Activated CD4-positive, alpha-beta memory T cell treated with anti-CD3 and anti-CD28 coated beads for 36 hours (primary cell): ENCODE data around the gene OSBPL2. TPM values are rescaled to one million over a fixed set of nuclear protein-coding genes. Genes with fewer than 3 reads are reported as not detected.

Experiments
- CTCF ChIA-PET: fragments of 350-600 bp; sonication (Branson Sonifier 250); formaldehyde crosslinking; loops from one replicate; lab custom pipeline; 2021; ENCODE audit warnings: antibody characterized with exemption, inconsistent platforms; lab: Charles Lee
- POLR2A ChIA-PET: fragments of 350-600 bp; sonication (Branson Sonifier 250); formaldehyde crosslinking; loops from one replicate; lab custom pipeline; 2021; ENCODE audit warnings: antibody characterized with exemption; lab: Charles Lee
- DNase-seq: peaks from one replicate; pipeline ENCODE4 v3.0.0-alpha.2; 2020
- H3K27ac Mint-ChIP-seq: one replicate; pipeline ENCODE4 v1.8.0; 2021; ENCODE audit warnings: mixed read lengths
- H3K27me3 Mint-ChIP-seq: one replicate; pipeline ENCODE4 v1.8.0; 2021; ENCODE audit warnings: mixed read lengths
- H3K36me3 Mint-ChIP-seq: one replicate; pipeline ENCODE4 v1.8.0; 2021; ENCODE audit warnings: mixed read lengths
- H3K4me1 Mint-ChIP-seq: one replicate; pipeline ENCODE4 v1.8.0; 2021; ENCODE audit warnings: low read depth, mixed read lengths
- H3K4me3 Mint-ChIP-seq: one replicate; pipeline ENCODE4 v1.8.0; 2021; ENCODE audit warnings: mild to moderate bottlenecking, mixed read lengths
- H3K9me3 Mint-ChIP-seq: one replicate; pipeline ENCODE4 v1.8.0; 2021; ENCODE audit warnings: mixed read lengths
- intact Hi-C: fragments of 100-400 bp; cut with micrococcal nuclease; formaldehyde crosslinking; loops from one replicate; pipeline ENCODE4 v1.15.1; 2023
- total RNA-seq, 2 experiments: library from RNA; stranded (reverse); gene quantifications; one replicate each; pipeline ENCODE4 v1.2.3, GENCODE V29; 2021

OSBPL2 gene
- total RNA-seq, 2 experiments from 2014 or later, result 25.4 to 29.3 TPM

DNA sequence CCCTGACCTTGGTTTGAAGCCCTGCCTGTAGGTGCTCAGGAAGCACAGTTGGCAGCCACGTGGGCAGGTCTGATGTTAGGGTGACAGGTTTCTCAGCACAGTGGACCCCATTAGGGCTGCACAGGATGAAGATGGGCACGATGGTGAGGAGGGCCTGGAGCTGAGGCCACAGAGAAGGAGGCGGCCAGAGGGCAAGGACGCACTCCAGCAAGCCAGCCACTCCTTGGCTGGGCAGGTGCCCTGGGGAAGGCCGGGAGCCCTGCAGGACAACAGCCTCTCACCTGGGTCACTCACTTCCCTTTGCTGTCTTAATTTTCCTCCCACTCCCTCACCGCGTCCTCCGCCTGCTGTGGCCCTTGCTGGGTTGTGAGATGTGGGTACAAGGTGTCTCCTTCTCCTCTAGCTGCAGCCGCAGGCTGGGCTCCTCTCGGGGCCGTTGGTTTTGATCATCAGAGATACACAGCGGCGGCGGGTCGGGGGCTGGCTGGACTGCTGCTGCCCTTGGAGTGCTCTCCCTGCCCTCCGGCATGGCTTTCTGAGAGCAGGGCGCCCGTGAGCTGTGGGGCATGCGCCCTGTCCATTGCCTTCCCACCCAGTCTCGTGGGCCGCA, 5.7 kb downstream of the OSBPL2 start:
- intact Hi-C loops, result no loop called here
- peaks cover 45% of the 10 kb centered on the region for H3K4me1 Mint-ChIP-seq
- no peak overlapping the region for H3K4me3 Mint-ChIP-seq
- H3K27ac Mint-ChIP-seq, result no peak overlapping the region
- no peaks in the 10 kb centered on the region for H3K9me3 Mint-ChIP-seq
- POLR2A ChIA-PET, result no interaction called here
- H3K27me3 Mint-ChIP-seq, result no peaks in the 10 kb centered on the region
- CTCF ChIA-PET, result no interaction called here
- DNase-seq, result no peak
- no peaks in the 10 kb centered on the region for H3K36me3 Mint-ChIP-seq

DNA sequence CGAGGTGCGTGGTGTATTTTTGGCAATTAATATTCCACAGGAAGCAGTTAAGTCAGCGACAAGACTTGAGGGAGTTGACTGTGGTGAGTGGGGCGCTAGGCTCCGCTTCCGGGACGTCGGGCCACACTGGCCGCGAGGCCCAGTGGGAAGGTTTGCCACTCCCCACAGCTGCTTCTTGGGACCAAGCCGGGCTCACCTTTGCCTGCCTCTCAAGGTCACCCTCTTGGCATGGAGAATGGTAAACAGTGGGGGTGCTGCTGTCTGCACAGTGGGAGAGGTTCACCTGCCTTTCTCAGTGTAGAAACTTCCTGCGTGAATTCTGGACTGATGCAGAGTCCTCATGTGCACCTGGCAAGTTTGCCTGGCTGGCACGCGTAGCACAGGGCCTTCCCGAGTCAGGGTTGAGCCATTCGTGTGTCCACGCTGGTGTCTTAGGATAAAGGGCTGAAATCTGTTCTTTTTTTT, 6.4 kb downstream of the OSBPL2 start:
- CTCF ChIA-PET, result no interaction called here
- H3K4me1 Mint-ChIP-seq, result peaks cover 39% of the 10 kb centered on the region
- no peaks in the 10 kb centered on the region for H3K27me3 Mint-ChIP-seq
- no peak overlapping the region for H3K27ac Mint-ChIP-seq
- no peaks in the 10 kb centered on the region for H3K9me3 Mint-ChIP-seq
- intact Hi-C loops, result no loop called here
- POLR2A ChIA-PET, result no interaction called here
- no peaks in the 10 kb centered on the region for H3K36me3 Mint-ChIP-seq
- no peak overlapping the region for H3K4me3 Mint-ChIP-seq
- no peak for DNase-seq

DNA sequence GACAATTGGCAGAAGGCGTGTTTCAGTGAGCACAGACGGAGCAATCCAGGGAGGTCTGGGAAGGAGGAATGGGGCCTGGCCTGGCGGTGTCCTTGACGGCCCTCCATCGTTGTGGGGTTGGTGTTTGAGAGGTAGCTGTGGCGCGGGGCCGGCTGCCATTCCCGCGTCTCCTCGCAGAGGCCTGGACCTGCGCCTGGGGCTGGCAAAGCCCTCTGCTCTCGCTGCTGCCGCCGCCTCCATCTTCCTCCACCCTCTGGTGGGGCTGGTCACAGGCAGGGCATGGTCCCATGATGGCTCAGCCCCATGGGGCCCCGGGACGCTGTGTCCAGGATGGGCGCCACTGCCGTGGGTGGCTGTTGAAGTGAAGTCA, 7.6 kb downstream of the OSBPL2 start:
- CTCF ChIA-PET, result no interaction called here

DNA sequence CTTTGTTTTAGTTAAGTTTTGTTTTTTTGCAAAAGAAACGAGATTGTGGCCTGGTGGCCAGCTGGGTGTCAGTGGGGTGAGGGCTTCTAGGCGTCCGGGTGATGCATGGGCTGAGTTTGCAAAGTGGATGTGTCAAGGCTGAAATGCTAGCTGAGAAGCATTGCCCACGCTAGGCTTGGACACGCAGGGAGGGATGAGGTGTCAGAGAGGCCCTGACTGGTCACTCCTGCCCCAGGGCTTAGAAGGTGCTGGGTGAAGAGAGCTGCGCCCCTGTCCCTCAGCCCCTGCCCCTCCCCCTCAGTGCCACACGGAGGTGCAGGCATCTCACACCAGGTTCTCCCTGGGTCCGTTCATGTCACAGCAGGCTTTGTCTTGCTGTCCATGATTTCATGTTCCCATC, 8.1 kb downstream of the OSBPL2 start:
- intact Hi-C loops, result no loop called here
- no peaks in the 10 kb centered on the region for H3K9me3 Mint-ChIP-seq
- H3K4me1 Mint-ChIP-seq, result peaks cover 27% of the 10 kb centered on the region
- no peaks in the 10 kb centered on the region for H3K27me3 Mint-ChIP-seq
- no peaks in the 10 kb centered on the region for H3K36me3 Mint-ChIP-seq
- no peak overlapping the region for H3K27ac Mint-ChIP-seq
- ChIA-PET CTCF (no interaction called here), POLR2A (interaction anchor here (0.7 kb wide), 1 partner anchor 8 kb away, joined by 3 read pairs; the partner anchor contains the start of gene OSBPL2)
- H3K4me3 Mint-ChIP-seq, result no peak overlapping the region
- no peak for DNase-seq

More for the DNA sequence above, 7.6 kb downstream of the OSBPL2 start:
- Mint-ChIP-seq H3K4me1 (peaks cover 33% of the 10 kb centered on the region), H3K27ac (no peak overlapping the region), H3K4me3 (no peak overlapping the region), H3K27me3 (no peaks in the 10 kb centered on the region), H3K9me3 (no peaks in the 10 kb centered on the region), H3K36me3 (no peaks in the 10 kb centered on the region)
- no peak for DNase-seq
- intact Hi-C loops, result no loop called here
- POLR2A ChIA-PET, result no interaction called here

DNA sequence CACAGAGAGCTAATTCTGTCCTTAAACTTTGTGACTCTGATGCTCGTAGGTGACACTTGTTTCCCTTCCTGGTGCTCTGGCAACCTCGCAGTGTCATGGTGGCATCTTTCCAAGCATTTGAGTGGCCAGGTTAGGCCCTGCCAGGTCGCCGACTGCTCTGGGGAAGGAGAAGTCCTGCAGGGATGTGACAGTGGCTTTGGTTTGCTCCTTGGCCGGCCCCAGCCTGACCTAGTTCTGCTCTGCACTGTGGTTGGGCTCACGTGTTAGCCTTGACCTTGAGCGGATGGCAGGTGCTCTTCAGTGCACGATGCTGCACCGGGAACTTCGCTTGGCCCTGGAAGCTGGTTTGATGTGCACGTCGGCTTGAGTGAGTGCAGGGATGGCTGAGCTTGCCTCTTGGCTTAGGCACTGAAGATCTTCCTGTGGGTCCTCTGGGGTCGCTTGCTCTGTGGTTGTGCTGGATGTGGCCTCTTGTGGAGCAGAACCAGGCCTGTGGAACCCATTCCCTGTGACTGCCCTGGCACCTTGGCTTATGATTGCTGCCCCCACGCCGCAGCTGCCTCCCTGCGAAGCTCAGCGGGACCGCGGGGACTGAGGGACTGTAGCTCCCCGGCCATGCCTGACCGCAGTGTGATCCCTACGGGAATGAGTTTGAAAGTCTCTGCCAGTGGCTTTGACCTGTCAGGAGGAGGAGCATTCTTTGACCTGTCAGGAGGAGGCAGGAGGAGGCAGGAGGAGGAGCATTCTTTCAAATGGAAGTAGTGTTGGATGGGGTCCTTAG, 8.7 kb downstream of the OSBPL2 start:
- Mint-ChIP-seq H3K4me1 (peaks cover 21% of the 10 kb centered on the region), H3K4me3 (no peak overlapping the region), H3K9me3 (no peaks in the 10 kb centered on the region), H3K27me3 (no peaks in the 10 kb centered on the region), H3K27ac (no peak overlapping the region), H3K36me3 (no peaks in the 10 kb centered on the region)
- no peak for DNase-seq
- POLR2A ChIA-PET, result interaction anchor here (0.7 kb wide), 1 partner anchor 9 kb away, joined by 3 read pairs; the partner anchor contains the start of gene OSBPL2
- CTCF ChIA-PET, result no interaction called here
- intact Hi-C loops, result no loop called here

DNA sequence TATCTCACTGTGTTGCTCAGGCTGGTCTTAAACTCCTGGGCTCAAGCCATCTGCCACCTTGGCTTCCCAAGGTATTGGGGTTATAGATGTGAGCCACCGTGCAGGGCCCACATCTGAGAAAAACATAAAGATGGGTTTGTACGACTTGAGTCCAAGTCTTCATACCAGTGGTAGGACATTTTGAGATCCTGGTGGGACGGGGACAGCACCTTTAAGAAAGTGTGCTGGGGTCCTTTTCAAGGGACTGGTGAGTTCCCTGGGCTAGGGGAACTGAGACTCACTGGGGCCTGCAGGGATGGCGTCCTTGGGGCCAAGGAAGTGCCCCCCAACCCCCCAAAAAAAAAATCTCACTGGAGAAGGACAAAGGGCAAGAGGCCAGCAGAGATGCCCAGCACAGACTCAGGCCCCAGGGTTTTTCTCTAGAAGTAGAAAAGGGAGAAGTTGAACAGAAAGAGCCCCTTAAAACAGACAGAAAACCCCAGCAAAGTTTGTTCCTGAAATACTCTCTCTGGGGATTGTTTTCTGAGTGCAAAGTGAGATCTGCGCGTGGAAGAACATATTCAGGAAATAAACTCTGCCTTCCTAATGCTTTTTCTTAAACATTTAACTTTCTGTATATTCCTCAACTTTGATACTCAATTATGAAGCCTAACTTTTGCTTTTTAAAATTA, 10.7 kb downstream of the OSBPL2 start:
- intact Hi-C loops, result no loop called here
- no peak for DNase-seq
- Mint-ChIP-seq H3K4me3 (no peak overlapping the region), H3K27ac (no peak overlapping the region), H3K9me3 (no peaks in the 10 kb centered on the region), H3K4me1 (peaks cover 24% of the 10 kb centered on the region), H3K36me3 (no peaks in the 10 kb centered on the region), H3K27me3 (no peaks in the 10 kb centered on the region)
- POLR2A ChIA-PET, result no interaction called here
- CTCF ChIA-PET, result no interaction called here

DNA sequence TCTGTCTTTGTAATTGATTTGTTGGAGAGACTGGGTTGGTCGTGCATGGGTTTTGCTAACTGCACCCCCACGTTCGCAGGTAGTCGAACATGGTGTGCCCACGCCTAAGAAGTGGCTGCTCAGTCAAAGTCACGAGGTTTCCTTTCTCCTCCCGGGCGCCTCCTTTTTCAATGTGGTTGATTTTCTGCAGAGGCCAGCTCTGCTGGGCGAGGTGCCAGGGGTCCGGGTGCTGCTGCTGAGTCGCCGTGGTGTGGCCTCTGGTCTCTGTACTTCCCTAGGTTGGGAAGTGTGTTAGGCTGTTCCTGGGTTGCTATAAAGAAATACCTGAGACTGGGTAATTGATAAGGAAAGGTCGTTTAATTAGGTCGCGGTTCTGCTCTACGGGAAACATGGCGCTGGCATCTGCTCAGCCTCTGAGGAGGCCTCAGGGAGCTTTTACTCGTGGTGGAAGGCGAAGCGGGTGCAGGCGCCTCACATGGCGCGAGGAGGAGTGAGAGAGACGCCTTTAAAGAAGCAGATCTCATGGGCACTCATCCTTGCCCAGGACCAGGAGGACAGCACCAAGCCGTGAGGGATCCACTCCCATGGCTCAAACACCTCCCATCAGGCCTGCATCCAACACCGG, 14.1 kb downstream of the OSBPL2 start:
- no peak for DNase-seq
- Mint-ChIP-seq H3K9me3 (no peaks in the 10 kb centered on the region), H3K4me3 (no peak overlapping the region), H3K4me1 (peaks cover 11% of the 10 kb centered on the region), H3K27ac (no peak overlapping the region), H3K27me3 (no peaks in the 10 kb centered on the region), H3K36me3 (peaks cover 4% of the 10 kb centered on the region)
- ChIA-PET CTCF (no interaction called here), POLR2A (no interaction called here)
- intact Hi-C loops, result no loop called here

DNA sequence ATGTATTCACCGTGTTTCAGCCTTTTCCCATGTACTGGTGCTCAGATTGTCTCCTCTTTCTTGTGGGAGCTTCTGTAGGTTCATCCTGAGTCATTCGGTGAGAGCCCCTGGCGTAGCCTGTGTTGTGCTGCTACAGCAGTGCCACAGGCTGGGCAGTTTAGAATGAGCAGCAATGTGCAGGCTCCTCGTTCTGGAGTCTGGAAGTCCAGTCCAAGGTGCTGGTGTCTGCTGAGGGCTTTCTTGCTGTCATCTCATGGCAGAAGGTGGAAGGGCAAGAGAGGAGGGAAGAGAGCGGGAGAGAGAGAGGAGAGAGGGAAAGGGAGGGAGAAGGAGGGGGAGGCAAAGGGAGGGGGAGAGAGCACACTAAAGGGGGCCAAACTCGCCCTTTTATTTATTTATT, 15.1 kb downstream of the OSBPL2 start:
- H3K27ac Mint-ChIP-seq, result no peak overlapping the region
- no peaks in the 10 kb centered on the region for H3K9me3 Mint-ChIP-seq
- DNase-seq, result no peak
- H3K27me3 Mint-ChIP-seq, result no peaks in the 10 kb centered on the region
- intact Hi-C loops, result no loop called here
- ChIA-PET POLR2A (no interaction called here), CTCF (no interaction called here)
- H3K36me3 Mint-ChIP-seq, result peaks cover 4% of the 10 kb centered on the region
- no peak overlapping the region for H3K4me3 Mint-ChIP-seq
- peaks cover 11% of the 10 kb centered on the region for H3K4me1 Mint-ChIP-seq

DNA sequence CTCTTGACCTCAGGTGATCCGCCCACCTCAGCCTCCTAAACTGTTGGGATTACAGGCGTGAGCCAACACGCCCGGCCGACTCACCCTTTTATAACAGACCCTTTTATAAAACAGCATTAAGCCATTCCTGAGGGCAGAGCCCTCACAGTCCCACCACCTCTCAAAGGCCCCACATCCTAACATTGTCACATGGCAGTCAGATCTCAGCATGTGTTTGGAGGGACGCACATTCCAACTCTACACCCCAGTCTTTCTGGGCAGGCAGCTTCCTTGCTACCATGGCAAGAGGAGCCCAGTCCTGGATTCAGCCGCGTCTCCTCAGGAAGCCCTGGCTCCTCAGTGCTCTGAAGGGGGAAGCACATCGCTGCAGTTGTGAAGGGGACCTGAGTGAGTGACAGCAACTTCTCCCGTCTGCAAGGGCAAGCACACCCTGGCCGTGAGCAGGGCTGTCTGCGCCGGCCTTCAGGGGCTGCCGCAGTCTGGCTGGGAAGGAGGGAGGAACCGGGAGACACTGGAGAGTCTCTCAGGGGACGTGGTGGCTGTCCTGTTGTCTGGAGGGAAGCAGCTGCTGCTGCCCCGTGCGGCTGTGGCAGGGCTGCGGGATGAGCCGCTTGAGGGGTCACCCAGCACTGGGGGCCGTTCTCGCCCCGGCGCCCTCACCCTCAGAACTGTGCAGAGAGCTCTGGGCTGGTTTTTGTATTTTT, 15.9 kb downstream of the OSBPL2 start:
- CTCF ChIA-PET, result no interaction called here
- POLR2A ChIA-PET, result no interaction called here

DNA sequence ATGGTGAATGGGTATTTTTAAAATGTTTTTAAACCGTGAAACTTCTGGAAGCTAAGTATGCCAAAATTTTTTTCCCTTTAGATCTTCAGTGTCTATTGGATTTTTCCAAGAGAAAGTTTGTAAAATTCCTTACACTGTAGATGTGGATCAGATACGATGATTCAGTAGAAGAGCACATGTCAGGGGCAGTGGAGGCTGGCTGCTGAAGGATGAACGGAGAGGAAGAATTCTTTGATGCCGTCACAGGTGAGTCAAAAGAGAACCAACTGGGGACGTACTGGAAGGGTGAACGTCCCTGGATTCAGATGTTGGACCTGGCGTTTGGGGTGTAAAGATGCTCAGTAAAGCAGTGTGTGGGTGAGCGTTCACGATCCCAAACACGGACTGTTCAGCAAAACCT, 17.7 kb downstream of the OSBPL2 start:
- no peak for DNase-seq
- no peaks in the 10 kb centered on the region for H3K9me3 Mint-ChIP-seq
- peaks cover 9% of the 10 kb centered on the region for H3K36me3 Mint-ChIP-seq
- H3K4me3 Mint-ChIP-seq, result no peak overlapping the region
- peaks cover 7% of the 10 kb centered on the region for H3K4me1 Mint-ChIP-seq
- intact Hi-C loops, result no loop called here
- H3K27me3 Mint-ChIP-seq, result no peaks in the 10 kb centered on the region
- POLR2A ChIA-PET, result no interaction called here
- CTCF ChIA-PET, result no interaction called here
- H3K27ac Mint-ChIP-seq, result no peak overlapping the region

More for the DNA sequence above, 15.9 kb downstream of the OSBPL2 start:
- no peaks in the 10 kb centered on the region for H3K27me3 Mint-ChIP-seq
- no peaks in the 10 kb centered on the region for H3K9me3 Mint-ChIP-seq
- H3K4me1 Mint-ChIP-seq, result peaks cover 11% of the 10 kb centered on the region
- H3K27ac Mint-ChIP-seq, result no peak overlapping the region
- intact Hi-C loops, result no loop called here
- peaks cover 4% of the 10 kb centered on the region for H3K36me3 Mint-ChIP-seq
- DNase-seq, result no peak
- H3K4me3 Mint-ChIP-seq, result no peak overlapping the region

DNA sequence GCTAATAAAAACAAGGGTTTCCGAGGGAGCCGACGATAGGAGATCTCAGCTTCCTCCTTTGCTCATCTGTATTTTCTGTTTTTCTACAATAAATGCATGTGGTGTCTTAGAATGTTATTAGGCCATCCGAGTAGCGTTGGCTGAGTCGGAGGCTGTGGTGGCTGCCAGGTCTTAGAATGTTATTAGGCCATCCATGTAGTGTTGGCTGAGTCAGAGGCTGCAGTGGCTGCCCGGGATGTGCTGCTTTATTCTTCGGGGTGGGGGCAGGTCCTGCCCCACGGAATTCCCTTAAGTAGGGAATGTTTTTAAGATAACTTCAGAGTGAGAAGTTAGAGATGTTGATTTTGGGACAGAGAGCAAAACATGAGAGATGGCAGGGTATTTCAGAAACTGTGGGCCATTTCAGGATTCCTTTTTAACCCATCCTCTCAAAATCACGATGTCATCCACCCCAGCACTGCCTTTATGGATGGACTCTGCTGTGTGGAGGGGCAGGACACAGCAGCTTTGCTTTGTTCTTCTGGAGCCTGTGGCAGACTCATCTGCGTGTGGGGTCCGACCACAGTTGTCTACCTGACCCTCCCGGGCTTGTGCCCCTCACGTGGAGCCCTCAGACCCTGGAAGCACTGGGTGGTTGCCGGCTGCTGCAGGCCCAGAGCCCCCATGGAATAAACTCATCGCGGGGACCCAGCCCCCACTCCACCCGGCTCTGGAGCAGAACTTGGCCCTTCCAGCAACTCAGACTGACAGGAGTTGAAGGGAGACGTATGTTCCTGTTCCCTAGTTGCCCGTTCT, 20.4 kb downstream of the OSBPL2 start:
- ChIA-PET CTCF (no interaction called here), POLR2A (no interaction called here)
- intact Hi-C loops, result no loop called here
- Mint-ChIP-seq H3K9me3 (no peaks in the 10 kb centered on the region), H3K27me3 (no peaks in the 10 kb centered on the region), H3K4me1 (no peaks in the 10 kb centered on the region), H3K36me3 (peaks cover 10% of the 10 kb centered on the region), H3K4me3 (no peak overlapping the region), H3K27ac (no peak overlapping the region)
- no peak for DNase-seq
